HTR-8/SVneo (cell line): ENCODE data around the gene SLC37A3.
A peak's percentile ranks its signal among the peaks of the same experiment; 100 is the strongest.
"Not testable (repeated sequence)": the region's sequence is repeated elsewhere in the genome, so short reads cannot be mapped to it uniquely, and the experiment has no call there.

Experiments used
- DNase-seq: peaks from one replicate; pipeline ENCODE4 v3.0.0; 2011; ENCODE audit warnings: low spot score, mixed read lengths; ENCODE audit not compliant: insufficient read length
- FAIRE-seq: peaks from 2 replicates; lab custom pipeline; 2011; peaks lifted over from hg19 to GRCh38; lab: Jason Lieb, UNC

Gene SLC37A3, protein sequence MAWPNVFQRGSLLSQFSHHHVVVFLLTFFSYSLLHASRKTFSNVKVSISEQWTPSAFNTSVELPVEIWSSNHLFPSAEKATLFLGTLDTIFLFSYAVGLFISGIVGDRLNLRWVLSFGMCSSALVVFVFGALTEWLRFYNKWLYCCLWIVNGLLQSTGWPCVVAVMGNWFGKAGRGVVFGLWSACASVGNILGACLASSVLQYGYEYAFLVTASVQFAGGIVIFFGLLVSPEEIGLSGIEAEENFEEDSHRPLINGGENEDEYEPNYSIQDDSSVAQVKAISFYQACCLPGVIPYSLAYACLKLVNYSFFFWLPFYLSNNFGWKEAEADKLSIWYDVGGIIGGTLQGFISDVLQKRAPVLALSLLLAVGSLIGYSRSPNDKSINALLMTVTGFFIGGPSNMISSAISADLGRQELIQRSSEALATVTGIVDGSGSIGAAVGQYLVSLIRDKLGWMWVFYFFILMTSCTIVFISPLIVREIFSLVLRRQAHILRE

DNA sequence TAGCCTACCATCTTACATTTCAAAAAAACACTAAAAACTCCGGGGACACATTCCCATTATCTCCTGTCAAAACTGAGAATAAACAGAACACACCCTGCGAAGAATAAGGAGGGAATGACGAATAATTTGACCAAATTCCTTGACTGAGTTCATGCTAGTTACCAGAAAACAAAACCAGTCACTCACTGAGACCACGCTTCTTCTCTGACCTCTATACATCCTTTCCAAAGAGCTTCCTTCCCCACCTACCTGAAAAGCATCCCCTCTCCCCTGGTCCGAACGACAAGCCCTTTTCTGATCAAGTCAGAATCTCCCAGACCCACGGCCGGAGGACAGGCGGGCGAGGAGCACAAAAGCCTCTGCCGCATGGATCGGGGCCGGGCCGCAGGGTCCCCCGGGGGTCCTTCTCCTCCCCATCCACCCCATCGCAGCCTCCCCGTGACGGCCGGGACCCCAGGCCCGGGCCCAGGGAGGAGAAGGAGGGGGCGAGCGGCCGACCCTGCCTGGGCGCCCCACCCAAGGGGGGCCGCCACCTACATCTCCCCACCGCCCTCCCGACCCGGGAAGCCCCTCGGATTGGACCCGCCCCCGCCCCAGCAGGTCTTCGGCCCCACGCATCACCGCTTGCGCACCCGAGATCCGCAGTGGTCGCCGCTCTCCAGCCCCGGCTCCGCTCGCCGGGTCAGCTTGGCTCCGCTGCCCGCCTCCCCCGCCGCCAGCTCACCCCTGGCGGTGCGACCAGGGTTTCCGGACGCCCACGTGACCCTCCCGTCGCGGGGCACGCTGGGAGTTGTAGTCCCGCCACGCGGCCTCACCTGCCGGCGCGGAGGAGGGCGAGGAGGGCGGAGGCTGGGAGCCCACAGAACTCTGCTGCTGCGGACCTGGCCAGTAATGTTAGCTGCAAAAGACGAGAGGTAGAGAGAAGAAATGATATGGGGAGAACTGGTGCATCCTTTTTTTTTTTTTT lies at the start of gene SLC37A3:
TSS of gene SLC37A3 (minus strand) at position 747 of the 967 bp plus-strand sequence. CDS start 16,004 bp downstream, outside the sequence.
- peak; percentile 74 for FAIRE-seq
- peak; percentile 84 for DNase-seq

DNA sequence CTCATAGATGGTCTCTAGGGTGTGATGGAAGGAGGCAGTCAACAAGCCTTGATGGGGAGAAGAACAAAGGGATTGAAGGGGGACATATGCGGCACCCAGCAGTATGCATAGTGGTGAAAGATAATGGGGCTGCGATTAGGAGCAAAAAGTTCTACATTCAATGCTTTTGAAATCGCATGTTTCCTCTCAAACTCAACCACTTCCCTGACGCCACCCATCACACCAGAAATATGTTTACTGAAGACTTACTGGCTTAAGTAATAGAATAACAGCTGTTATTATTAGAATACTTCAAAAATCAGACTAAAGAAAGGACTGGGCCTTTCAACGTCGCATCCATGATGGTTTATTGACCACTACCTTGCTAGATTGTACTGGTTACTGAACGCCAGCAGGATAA lies 49.5 kb upstream of the SLC37A3 start:
- FAIRE-seq: no peak
- no peak for DNase-seq

DNA sequence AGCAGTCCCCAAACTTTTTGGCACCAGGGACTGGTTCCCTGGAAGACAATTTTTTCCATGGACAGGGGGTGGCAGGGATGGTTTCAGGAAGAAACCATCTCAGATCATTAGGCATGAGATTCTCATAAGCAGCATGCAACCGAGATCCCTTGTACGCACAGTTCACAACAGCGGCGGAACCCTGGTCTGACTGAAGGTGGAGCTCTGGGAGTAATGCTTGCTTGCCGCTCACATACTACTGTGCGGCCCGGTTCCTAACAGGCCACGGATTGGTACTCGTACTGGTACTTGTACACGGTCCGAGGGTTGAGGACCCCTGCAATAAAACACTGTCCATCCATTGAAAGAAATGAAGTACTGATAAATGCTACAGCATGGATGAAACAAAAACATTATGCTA lies 48.1 kb upstream of the SLC37A3 start:
- FAIRE-seq: no peak
- DNase-seq: no peak

DNA sequence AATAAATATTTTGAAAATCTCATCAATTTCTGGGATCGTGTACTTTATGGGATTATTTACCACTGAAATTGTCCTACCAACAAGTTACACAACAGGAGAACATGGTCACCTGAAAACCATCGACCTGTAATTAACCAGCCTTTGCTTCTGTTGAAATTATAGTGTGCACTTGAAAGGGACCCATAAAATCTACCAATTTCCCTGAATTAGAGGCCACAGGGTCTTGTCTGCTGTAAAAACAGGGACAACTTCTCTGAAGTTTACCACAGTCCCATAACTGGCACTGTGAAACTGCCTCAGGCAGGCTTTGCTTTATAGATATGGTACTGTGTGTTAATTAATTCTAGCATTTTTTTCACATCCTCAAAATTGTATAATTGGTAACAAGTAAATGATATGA lies 43.2 kb upstream of the SLC37A3 start:
- DNase-seq (no peak), FAIRE-seq (no peak)

DNA sequence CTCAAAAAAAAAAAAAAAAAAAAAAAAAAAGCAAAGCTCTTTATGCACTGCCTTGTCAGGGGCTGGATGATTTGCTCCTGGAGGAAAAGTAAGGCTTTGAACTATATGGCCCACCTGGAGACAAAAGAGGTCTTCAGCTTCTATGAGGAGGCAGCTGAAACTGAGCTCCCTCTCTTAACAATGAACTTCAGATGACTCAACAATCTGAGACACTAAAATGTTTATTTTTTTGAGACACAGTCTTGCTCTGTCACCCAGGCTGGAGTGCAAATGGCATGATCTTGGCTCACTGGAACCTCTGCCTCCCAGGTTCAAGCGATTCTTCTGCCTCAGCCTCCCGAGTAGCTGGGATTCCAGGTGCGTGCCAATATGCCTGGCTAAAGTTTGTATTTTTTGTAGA lies 42.3 kb upstream of the SLC37A3 start:
- FAIRE-seq (no peak), DNase-seq (no peak)

DNA sequence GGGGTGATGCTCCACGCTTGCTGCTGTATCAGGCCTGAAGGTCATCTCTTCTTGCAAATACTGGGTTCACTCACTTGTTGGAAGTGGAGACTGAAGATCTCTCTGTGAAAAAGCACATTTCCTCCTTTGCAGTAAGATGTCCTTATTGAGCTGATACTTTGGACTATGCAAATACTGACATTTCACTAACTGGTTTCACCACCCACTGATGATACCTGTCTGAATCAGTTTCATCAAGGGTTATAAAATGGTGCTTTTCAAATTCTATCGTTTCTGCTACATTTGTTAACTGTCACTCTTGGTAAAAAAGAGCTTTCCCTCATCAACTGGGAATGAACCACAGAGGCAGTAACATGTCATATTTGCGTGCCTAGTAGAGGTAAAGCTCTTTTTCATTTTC lies 41.0 kb upstream of the SLC37A3 start:
- no peak for FAIRE-seq
- no peak for DNase-seq

DNA sequence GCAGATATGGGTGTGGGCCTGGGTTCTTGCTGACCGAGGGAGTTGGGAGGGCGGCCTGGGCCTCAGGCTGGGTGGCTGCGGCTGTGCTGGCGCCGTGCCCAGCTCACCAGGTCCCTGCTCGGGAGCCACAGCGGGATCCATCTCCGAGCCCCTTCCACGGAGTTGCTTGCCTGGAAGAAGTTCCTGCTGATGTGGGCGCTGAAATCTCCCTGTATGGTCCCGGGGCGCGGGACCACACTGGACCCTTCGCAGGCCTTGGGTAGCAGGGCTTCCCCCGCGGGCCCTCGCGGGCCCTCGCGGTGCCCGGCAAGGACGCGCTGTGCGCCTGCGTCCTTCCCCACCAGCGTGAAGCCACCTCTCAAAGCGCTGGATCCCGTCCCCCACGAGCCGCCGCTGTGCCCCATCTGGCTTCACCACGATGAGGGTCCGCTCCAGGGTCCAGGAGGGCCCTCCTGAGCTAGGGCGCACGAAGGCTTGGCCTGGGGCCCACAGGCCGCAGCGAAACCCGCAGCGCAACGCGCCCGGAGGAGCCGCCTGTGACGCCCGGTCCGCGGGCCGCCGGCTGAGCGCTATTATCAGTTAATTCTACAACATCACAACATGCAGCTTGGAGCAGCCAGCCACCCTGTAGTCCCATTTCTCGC lies 37.0 kb upstream of the SLC37A3 start:
- FAIRE-seq: no peak
- DNase-seq: no peak

DNA sequence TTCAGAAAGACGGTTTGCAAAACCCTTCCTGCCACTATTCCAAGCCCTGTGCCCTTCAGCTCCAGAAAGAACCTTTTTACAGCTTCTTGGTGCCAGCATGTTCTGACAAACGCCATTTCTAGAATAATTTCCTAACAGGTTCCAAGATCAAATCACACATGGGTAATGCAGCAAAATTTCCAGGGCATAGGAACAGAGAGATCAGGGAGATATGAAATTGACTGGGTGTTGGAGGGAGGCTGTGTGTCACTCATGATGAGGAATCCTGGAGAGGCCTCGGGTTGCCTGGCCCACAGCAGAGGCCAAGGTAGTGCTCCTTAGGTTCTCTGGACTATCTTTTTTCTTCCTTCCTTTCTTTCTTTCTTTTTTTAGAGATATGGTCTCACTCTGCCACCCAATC lies 35.1 kb upstream of the SLC37A3 start:
- DNase-seq: no peak
- no peak for FAIRE-seq

DNA sequence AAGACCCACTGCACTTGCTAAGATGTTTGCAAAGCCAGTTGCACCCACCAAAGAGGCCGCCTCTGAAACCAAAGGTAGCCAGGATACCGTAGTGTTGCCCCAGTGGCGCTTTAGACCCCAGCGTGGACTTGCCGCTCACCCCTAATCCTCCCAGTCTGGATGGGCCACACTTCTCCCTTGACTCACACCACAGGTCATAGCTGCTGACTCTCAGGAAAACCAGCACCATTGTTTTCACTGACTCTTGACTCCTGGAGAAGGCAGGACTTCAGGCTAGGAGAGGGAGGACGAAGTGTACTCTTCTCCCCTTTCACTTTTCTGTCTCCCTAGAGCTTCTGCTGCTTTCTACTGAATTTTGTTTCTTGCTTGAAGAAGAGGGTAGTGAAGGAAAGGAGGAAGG lies 27.8 kb upstream of the SLC37A3 start:
- FAIRE-seq (no peak), DNase-seq (no peak)

DNA sequence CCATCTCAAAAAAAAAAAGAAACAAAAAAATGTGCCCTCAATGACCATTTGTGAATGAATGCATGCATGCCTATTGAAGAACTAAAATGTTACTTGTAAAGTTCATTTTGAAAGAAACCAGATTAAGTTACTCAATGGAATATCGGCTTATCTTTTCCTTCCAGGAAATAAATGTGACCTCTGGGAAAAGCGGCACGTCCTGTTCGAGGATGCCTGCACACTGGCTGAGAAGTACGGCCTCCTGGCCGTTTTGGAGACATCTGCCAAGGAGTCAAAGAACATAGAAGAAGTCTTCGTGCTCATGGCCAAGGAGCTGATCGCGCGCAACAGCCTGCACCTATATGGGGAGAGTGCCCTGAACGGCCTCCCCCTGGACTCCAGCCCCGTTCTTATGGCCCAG lies 27.4 kb upstream of the SLC37A3 start:
- no peak for DNase-seq
- FAIRE-seq: no peak

DNA sequence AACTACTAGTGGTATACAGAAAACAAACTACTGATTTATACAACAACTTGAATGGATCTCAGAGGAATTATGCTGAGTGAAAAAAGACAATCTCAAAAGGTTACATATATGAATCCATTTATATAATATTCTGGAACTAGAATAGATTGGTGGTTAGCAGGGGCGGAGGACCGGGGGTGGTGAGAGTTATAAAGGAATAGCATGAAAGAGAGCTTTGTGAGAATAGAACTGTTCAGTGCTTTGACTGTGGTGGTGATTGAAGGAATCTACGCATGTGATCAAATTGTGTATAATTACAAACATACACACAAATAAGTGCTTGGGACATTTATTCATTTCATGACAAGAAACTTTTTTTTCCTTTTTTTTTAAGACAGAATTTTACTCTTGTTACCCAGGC lies 25.2 kb upstream of the SLC37A3 start:
- no peak for DNase-seq
- no peak for FAIRE-seq

DNA sequence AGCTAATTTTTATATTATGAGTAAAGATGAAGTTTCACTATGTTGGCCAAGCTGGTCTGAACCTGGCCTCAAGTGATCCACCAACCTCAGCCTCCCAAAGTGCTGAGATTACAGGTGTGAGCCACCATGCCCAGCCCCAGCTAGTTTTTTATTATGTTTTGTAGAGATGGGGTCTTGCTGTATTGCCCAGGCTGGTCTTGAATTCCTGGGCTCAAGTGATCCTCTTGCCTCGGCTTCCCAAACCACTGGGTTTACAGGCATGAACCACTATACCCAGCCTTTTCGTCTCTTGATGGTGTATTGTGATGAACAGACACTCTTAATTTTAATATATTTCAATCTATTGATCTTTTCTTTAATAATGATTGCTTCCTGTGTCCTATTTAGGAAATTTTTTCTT lies 23.2 kb upstream of the SLC37A3 start:
- DNase-seq (no peak), FAIRE-seq (no peak)

DNA sequence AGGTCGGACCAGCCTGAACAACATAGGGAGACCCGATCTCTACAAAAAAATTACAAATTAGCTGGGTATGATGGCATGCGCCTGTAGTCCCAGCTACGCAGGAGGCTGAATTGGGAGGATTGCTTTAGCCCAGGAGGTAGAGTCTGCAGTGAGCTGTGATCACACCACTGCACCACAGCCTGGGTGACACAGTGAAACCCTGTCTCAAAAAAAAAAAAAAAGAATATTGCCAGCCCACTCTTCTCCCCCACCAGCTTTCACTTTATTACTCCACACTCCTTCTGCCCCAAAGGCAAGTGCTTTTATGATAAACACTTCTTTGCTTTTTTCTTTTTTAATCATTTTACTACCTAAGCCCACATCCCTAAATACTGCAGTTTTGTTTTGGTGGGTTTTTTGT lies 20.3 kb upstream of the SLC37A3 start:
- FAIRE-seq (no peak), DNase-seq (no peak)

DNA sequence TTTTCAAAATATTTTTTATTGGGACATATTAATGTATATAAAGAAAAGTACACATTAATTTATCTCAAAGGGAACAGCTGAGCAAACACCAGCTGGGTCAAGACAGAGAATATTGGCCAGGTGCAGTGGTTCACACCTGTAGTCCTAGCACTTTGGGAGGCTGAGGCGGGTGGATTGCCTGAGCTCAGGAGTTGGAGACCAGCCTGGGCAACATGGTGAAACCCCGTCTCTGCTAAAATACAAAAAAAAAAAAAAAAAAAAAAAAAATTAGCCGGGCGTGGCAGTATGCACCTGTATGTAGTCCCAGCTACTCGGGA lies 19.8 kb upstream of the SLC37A3 start:
- not testable (repeated sequence) for DNase-seq, FAIRE-seq

DNA sequence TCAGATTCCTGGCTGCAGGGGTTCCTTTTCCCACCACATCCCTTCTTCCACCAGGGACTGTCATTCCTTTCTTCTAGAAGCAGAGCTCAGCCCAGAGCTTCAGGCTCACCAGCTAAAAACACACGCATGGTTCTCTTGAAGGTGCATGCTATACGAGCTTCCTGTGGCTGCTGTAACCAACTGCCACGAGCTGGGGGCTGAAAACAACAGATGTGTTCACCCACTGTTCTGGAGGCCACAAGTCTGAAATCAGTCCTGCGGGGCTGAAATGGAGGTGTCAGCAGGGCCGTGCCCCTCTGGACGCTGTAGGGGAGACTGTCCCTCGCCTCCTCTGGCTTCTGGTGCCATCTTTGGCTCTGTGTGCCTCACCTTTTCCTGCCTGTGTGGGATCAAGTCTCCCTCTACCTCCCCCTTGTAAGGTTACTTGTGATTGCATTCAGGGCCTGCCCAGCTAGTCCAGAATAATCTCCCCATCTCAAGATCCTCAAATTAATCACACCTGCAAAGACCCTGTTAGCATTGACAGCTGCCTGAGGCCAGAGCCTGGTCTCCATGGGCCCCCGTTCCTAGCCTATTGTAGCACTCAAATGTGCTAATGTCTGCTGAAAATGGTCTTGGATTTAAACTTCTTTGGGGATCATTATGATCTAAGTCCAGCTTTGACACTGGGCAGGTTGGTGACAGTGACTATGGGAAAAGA lies 19.3 kb upstream of the SLC37A3 start:
- DNase-seq: no peak

DNA sequence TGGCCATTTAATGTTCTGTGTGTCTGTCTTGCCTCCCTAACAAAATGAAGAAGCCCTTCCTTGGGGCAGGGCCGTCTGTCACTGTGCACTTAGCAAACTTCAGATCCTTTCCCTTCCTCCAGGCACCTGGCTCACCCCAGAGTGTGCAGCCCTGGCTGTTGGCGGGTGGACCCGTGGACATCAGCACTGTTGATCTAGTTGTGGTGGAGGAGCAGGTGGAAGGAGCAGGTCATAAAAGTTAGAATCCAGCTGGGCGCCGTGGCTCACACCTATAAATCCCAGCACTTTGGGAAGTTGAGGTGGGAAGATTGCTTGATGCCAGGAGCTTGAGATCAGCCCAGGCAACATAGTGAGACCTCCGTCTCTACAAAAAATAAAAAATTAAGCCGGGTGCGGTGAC lies 18.2 kb upstream of the SLC37A3 start:
- DNase-seq (no peak), FAIRE-seq (no peak)

More for the DNA sequence above, 19.3 kb upstream of the SLC37A3 start:
- FAIRE-seq: no peak

DNA sequence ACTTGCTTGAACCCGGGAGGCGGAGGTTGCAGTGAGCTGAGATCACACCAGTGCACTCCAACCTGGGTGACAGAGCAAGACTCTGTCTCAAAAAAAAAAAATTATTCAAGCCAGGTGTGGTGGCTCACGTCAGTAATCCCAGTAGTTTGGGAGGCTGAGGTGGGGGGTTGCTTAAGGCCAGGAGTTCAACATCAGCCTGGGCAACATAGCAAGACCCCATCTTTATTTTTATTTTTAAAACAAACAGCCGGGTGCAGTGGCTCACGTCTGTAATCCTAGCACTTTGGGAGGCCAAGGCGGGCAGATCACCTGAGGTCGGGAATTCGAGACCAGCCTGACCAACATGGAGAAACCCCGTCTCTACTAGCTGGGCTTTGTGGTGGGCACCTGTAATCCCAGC lies 17.5 kb upstream of the SLC37A3 start:
- not testable (repeated sequence) for FAIRE-seq, DNase-seq

DNA sequence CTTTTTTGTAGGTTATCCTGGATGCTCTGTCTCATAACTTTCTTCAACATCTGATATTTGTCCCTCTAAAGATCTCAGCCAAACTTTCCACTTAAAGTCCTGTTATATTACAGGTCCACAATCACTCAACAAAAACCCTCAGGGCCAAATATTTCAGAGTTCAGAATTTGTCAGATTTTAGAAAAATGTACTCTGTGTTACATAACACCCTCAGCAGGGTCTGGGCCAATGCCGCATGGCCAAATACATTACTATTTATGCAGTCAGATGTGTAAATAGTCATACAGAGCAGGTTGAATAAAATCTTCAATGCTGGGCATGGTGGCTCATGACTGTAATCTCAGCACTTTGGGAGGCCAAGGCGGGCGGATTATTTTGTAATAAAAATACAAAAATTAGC lies 17.0 kb upstream of the SLC37A3 start:
- no peak for DNase-seq
- no peak for FAIRE-seq

DNA sequence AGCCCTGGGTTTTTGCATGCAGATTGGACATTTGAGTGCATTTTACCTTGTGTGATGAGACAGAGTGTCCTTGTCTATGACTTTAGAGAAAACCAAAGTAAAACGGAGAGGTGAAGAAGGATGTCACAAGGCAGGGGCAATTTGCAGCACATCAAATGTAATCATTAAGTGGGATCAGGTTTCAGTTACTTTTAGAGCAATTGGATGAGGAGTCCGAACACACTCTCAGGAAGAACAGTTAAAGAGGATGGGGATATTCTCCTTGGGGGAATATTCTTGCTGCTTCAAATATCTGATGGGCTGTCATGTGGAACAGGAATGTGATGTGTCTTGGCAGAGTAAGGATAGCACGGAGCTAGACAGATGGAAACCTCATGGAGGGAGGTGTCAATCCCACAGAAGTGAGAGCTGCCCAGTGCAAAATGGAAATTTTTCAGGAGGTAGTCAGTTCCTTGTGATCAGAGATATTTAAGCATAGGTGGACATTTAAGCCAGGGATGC lies 6.3 kb upstream of the SLC37A3 start:
- DNase-seq (no peak), FAIRE-seq (no peak)
